HepG2 (cell line): Measurements from ENCODE around the gene GPAM. TPM values are rescaled to one million over a fixed set of nuclear protein-coding genes. Genes with fewer than 3 reads are reported as not detected.
A peak's percentile ranks its signal among the peaks of the same experiment; 100 is the strongest.

Experiments used
- GATA4 ChIP-seq: sonication (generic); IDR thresholded peaks from 2 replicates; pipeline ENCODE4 v1.6.1; 2016; ENCODE audit warnings: antibody characterized with exemption, low read depth, borderline replicate concordance
- KDM1A ChIP-seq: IDR thresholded peaks from 2 replicates; pipeline ENCODE4 v1.6.1; 2016; ENCODE audit warnings: missing compliant biosample characterization
- NPAS2 ChIP-seq: sonication (generic); formaldehyde crosslinking; IDR thresholded peaks from 2 replicates; pipeline ENCODE4 v1.8.0; 2022; ENCODE audit warnings: mild to moderate bottlenecking, missing genetic modification reagents, borderline replicate concordance
- RARG ChIP-seq: sonication (generic); formaldehyde crosslinking; IDR thresholded peaks from 2 replicates; pipeline ENCODE4 v1.4.0; 2020; ENCODE audit warnings: low read depth, mild to moderate bottlenecking, missing genetic modification reagents
- RBFOX2 ChIP-seq: fragments of 200-400 bp; formaldehyde crosslinking; IDR thresholded peaks from 2 replicates; pipeline ENCODE4 v1.6.1; 2017; ENCODE audit warnings: low read depth, mild to moderate bottlenecking, low read length
- RNF2 ChIP-seq: fragments of 450-650 bp; conservative IDR thresholded peaks from 2 replicates; pipeline ENCODE4 v1.6.1; 2016; ENCODE audit warnings: low read depth
- TOPORS ChIP-seq: sonication (generic); formaldehyde crosslinking; IDR thresholded peaks from 2 replicates; pipeline ENCODE4 v1.8.0; 2023; ENCODE audit warnings: mild to moderate bottlenecking, missing genetic modification reagents
- ZNF143 ChIP-seq: sonication (generic); formaldehyde crosslinking; IDR thresholded peaks from 2 replicates; pipeline ENCODE4 v1.4.0; 2020; ENCODE audit warnings: missing genetic modification reagents
- ZNF253 ChIP-seq: sonication (generic); formaldehyde crosslinking; IDR thresholded peaks from 2 replicates; pipeline ENCODE4 v1.8.0; 2022; ENCODE audit warnings: mild to moderate bottlenecking, missing genetic modification reagents, borderline replicate concordance
- ZNF446 ChIP-seq: sonication (generic); formaldehyde crosslinking; IDR thresholded peaks from 2 replicates; pipeline ENCODE4 v1.5.0; 2020; ENCODE audit warnings: mild to moderate bottlenecking, missing genetic modification reagents
- ZNF451 ChIP-seq: sonication (generic); formaldehyde crosslinking; IDR thresholded peaks from 2 replicates; pipeline ENCODE4 v1.5.0; 2020; ENCODE audit warnings: mild to moderate bottlenecking, missing genetic modification reagents
- ZNF460 ChIP-seq: sonication (generic); formaldehyde crosslinking; IDR thresholded peaks from 2 replicates; pipeline ENCODE4 v1.5.1; 2020; ENCODE audit warnings: missing genetic modification reagents, mild to moderate bottlenecking, borderline replicate concordance
- ZNF605 ChIP-seq: sonication (generic); formaldehyde crosslinking; IDR thresholded peaks from 2 replicates; pipeline ENCODE4 v1.8.0; 2022; ENCODE audit warnings: mild to moderate bottlenecking, missing genetic modification reagents
- polyA plus RNA-seq, 8 experiments: library from polyadenylated mRNA; depleted of rRNA in 3 of 8; stranded (reverse) in 7 of 8; unstranded in 1 of 8; fragments of >200 nt; fragmentation: Illumina TruSeq in 4 of 8; extraction: Trizol in 4 of 8; gene quantifications; 2 replicates each; pipeline versions ENCODE4 v1.2.1 to v1.2.3, GENCODE V29; 2011 to 2016; ENCODE audit warnings: low read depth in 4 of 8, missing spikeins in 1 of 8, mixed read lengths in 1 of 8; ENCODE audit not compliant: insufficient read depth in 1 of 8
- total RNA-seq, 5 experiments: library from RNA; depleted of rRNA; stranded (reverse); fragments of >200 nt; fragmentation: Illumina TruSeq; extraction: Trizol; gene quantifications; 2 replicates each; pipeline ENCODE4 v1.2.3, GENCODE V29; 2016; ENCODE audit warnings: low read depth in 1 of 5
- TF ChIP-seq, protein P1 (sequence below): sonication (generic); formaldehyde crosslinking; conservative IDR thresholded peaks from 2 replicates; pipeline ENCODE4 v1.4.0; 2020; ENCODE audit warnings: missing genetic modification reagents
- TF ChIP-seq, protein P2 (sequence below): sonication (generic); formaldehyde crosslinking; IDR thresholded peaks from 2 replicates; pipeline ENCODE4 v1.4.0; 2020; ENCODE audit warnings: missing genetic modification reagents, borderline replicate concordance
- TF ChIP-seq, protein P3 (sequence below): sonication (generic); formaldehyde crosslinking; IDR thresholded peaks from 2 replicates; pipeline ENCODE4 v1.5.0; 2020; ENCODE audit warnings: missing genetic modification reagents, mild to moderate bottlenecking, borderline replicate concordance
- TF ChIP-seq, protein P4 (sequence below): sonication (generic); formaldehyde crosslinking; IDR thresholded peaks from 2 replicates; pipeline ENCODE4 v1.8.0; 2022; ENCODE audit warnings: mild to moderate bottlenecking, missing genetic modification reagents, moderate library complexity
- TF ChIP-seq, protein P5 (sequence below): IDR thresholded peaks from 2 replicates; pipeline ENCODE4 v1.6.1; 2016
- TF ChIP-seq, protein P6 (sequence below): IDR thresholded peaks from 2 replicates; pipeline ENCODE4 v1.6.1; 2016; ENCODE audit warnings: low read depth, borderline replicate concordance

The GPAM gene
- total and polyA plus RNA-seq, 2 of the 13 experiments (the other 11 are each of a cell fraction or from before 2014, with no cell fraction given): 36.8 to 140 TPM

DNA sequence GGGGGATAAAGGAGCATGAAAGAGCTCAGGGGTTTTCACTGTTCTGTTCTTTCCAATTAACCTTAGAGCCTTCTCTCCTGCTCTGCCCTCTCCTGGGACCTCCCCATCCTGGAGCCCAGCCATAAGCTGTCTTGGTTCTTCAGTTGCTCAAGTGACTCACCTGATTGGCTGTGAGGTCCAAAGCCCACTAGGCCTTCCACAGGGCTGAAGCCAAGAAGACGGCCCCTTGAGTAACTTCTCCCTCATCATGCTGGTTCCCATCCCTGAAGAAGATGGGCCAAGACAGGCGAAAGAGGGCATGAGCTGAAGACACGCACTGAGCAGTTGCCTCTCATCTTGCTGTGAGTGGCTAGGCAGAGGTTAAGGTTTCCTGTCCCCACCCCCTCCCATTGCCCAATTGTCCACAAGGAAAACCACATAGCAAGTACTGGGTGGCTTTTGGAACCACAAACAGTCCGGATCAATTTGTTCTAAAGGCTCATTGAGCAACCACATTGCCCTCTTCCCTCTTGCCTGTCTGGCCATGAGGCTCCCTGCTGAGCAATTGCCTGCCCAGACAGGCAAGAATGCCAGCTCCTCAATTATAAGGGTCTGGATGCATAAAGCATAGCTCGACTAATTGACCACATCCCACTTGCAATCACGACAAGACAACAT is 43.9 kb upstream of the GPAM start (continued):
- TF ChIP-seq, protein P1, sequence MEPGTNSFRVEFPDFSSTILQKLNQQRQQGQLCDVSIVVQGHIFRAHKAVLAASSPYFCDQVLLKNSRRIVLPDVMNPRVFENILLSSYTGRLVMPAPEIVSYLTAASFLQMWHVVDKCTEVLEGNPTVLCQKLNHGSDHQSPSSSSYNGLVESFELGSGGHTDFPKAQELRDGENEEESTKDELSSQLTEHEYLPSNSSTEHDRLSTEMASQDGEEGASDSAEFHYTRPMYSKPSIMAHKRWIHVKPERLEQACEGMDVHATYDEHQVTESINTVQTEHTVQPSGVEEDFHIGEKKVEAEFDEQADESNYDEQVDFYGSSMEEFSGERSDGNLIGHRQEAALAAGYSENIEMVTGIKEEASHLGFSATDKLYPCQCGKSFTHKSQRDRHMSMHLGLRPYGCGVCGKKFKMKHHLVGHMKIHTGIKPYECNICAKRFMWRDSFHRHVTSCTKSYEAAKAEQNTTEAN: peak; percentile 62
- TF ChIP-seq, protein P2, sequence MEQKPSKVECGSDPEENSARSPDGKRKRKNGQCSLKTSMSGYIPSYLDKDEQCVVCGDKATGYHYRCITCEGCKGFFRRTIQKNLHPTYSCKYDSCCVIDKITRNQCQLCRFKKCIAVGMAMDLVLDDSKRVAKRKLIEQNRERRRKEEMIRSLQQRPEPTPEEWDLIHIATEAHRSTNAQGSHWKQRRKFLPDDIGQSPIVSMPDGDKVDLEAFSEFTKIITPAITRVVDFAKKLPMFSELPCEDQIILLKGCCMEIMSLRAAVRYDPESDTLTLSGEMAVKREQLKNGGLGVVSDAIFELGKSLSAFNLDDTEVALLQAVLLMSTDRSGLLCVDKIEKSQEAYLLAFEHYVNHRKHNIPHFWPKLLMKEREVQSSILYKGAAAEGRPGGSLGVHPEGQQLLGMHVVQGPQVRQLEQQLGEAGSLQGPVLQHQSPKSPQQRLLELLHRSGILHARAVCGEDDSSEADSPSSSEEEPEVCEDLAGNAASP (CRISPR knock-in tag): peak; percentile 40; the same call in 1 of the 2 replicates
- TF ChIP-seq RARG (CRISPR knock-in tag): 0 out of 2 replicates have a peak, but pooled peaks have one; percentile 33
- TF ChIP-seq ZNF143 (CRISPR knock-in tag): 0 out of 2 replicates have a peak, but pooled peaks have one; percentile 39
- TF ChIP-seq ZNF451 (CRISPR knock-in tag): peak; percentile 38; the same call in 1 of the 2 replicates
- TF ChIP-seq ZNF605: peak; percentile 73; the same call in 1 of the 2 replicates
- TF ChIP-seq ZNF446 (CRISPR knock-in tag): peak; percentile 66; the same call in 1 of the 2 replicates
- peak; percentile 67; the same call in 1 of the 2 replicates for TF ChIP-seq TOPORS
- TF ChIP-seq NPAS2 (CRISPR knock-in tag): no peak
- TF ChIP-seq RNF2: no peak
- TF ChIP-seq GATA4: 0 out of 2 replicates have a peak, but pooled peaks have one; percentile 48
- TF ChIP-seq, protein P3, sequence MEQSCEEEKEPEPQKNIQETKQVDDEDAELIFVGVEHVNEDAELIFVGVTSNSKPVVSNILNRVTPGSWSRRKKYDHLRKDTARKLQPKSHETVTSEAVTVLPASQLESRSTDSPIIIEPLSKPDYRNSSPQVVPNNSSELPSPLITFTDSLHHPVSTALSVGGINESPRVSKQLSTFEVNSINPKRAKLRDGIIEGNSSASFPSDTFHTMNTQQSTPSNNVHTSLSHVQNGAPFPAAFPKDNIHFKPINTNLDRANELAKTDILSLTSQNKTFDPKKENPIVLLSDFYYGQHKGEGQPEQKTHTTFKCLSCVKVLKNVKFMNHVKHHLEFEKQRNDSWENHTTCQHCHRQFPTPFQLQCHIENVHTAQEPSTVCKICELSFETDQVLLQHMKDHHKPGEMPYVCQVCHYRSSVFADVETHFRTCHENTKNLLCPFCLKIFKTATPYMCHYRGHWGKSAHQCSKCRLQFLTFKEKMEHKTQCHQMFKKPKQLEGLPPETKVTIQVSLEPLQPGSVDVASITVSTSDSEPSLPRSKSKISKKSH (CRISPR knock-in tag): peak; percentile 87; the same call in 1 of the 2 replicates
- TF ChIP-seq ZNF253 (CRISPR knock-in tag): no peak
- TF ChIP-seq RBFOX2: peak; percentile 0; the same call in 1 of the 2 replicates
- TF ChIP-seq, protein P4, sequence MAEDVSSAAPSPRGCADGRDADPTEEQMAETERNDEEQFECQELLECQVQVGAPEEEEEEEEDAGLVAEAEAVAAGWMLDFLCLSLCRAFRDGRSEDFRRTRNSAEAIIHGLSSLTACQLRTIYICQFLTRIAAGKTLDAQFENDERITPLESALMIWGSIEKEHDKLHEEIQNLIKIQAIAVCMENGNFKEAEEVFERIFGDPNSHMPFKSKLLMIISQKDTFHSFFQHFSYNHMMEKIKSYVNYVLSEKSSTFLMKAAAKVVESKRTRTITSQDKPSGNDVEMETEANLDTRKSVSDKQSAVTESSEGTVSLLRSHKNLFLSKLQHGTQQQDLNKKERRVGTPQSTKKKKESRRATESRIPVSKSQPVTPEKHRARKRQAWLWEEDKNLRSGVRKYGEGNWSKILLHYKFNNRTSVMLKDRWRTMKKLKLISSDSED (CRISPR knock-in tag): no peak
- TF ChIP-seq, protein P5, sequence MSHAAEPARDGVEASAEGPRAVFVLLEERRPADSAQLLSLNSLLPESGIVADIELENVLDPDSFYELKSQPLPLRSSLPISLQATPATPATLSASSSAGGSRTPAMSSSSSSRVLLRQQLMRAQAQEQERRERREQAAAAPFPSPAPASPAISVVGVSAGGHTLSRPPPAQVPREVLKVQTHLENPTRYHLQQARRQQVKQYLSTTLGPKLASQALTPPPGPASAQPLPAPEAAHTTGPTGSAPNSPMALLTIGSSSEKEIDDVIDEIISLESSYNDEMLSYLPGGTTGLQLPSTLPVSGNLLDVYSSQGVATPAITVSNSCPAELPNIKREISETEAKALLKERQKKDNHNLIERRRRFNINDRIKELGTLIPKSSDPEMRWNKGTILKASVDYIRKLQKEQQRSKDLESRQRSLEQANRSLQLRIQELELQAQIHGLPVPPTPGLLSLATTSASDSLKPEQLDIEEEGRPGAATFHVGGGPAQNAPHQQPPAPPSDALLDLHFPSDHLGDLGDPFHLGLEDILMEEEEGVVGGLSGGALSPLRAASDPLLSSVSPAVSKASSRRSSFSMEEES: peak; percentile 50
- TF ChIP-seq KDM1A (CRISPR knock-in tag): peak; percentile 25; the same call in 1 of the 2 replicates
- TF ChIP-seq ZNF460: peak; percentile 37; the same call in 1 of the 2 replicates
- TF ChIP-seq, protein P6, sequence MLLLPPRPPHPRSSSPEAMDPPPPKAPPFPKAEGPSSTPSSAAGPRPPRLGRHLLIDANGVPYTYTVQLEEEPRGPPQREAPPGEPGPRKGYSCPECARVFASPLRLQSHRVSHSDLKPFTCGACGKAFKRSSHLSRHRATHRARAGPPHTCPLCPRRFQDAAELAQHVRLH (CRISPR knock-in tag): peak; percentile 72; the same call in 1 of the 2 replicates
